Thoracic aorta (tissue), 2 donors: ENCODE results near the gene PMPCB. TPM values are rescaled to one million over a fixed set of nuclear protein-coding genes. Genes with fewer than 3 reads are reported as not detected.

Source experiments
- ATAC-seq: fragments of 150-250 bp; one replicate; pipeline ENCODE4 v1.8.0; 2017; ENCODE audit warnings: low read depth; ENCODE audit not compliant: insufficient number of reproducible peaks, low FRiP score
- DNase-seq: peaks from one replicate; pipeline ENCODE4 v3.0.0-alpha.2; 2020; ENCODE audit warnings: low spot score
- H3K27ac ChIP-seq, 2 donors: fragments of 200-600 bp; sonication (generic); 1 replicate in 1 of 2; 2 replicates in 1 of 2; pipeline ENCODE4 v1.5.1; 2016; ENCODE audit warnings: mild to moderate bottlenecking in 2 of 2, moderate library complexity in 2 of 2
- H3K27me3 ChIP-seq: fragments of 200-600 bp; sonication (generic); replicated peaks from 2 replicates; pipeline ENCODE4 v1.6.0; 2016; ENCODE audit warnings: mild to moderate bottlenecking; ENCODE audit not compliant: insufficient read depth
- H3K36me3 ChIP-seq: fragments of 200-600 bp; sonication (generic); one replicate; pipeline ENCODE4 v1.5.1; 2016
- H3K4me1 ChIP-seq, 2 donors: fragments of 200-600 bp; sonication (generic); 1 replicate in 1 of 2; 2 replicates in 1 of 2; pipeline versions ENCODE4 v1.5.1 to v1.6.0; 2016; ENCODE audit warnings: low read depth in 2 of 2, mild to moderate bottlenecking in 1 of 2; ENCODE audit not compliant: control insufficient read depth in 1 of 2
- H3K4me3 ChIP-seq: fragments of 200-600 bp; sonication (generic); 2 replicates; pipeline ENCODE4 v1.5.1; 2016; ENCODE audit warnings: mild to moderate bottlenecking
- H3K9me3 ChIP-seq: fragments of 200-600 bp; sonication (generic); 2 replicates; pipeline ENCODE4 v1.5.1; 2016
- total RNA-seq, 2 donors: library from RNA; depleted of rRNA; stranded (reverse); fragments of >200 nt; gene quantifications; one replicate each; pipeline versions ENCODE4 v1.1.0 to v1.2.3, GENCODE V29; 2016
- TF ChIP-seq, protein P1 (sequence below): fragments of 200-600 bp; sonication (generic); IDR thresholded peaks from one replicate; pipeline ENCODE4 v1.5.1; 2019; ENCODE audit warnings: antibody characterized with exemption

PMPCB gene
- total RNA-seq, 2 donors from 2014 or later = 37.8 to 42.0 TPM

DNA sequence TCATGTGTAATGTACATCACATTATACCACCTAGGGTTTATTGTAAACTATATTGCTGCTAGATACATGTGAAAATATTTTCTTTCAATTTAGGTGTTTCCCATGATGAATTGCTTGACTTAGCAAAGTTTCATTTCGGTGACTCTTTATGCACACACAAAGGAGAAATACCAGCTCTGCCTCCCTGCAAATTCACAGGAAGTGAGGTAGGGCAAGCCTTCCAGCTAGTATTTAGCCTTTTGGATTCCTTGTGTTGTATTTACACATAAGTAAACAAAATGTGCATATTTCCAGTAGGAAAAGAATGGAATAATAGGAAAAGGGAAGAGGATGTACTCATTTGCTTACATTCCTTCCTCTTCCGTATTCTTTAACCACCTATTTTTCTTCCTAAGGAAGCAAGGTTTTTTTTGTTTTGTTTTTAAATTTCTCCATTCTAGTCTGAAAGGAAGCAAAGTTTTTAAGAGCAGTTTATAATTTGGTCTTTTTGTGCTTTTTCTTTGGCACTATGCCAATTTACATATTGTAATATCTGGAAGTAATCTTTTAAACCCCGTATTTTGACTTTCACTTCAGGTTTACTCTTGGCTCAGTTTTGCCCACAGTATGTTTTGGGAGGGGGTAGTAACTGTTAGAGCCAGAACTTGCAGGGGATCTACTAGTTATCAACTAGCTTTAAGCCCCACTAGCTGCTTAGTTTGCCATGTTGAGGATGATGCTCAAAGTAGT, 10.4 kb downstream of the PMPCB start:
- H3K36me3 ChIP-seq = peaks cover 60% of the 10 kb centered on the region
- no peak overlapping the region for H3K4me3 ChIP-seq
- no peak overlapping the region for H3K27ac ChIP-seq
- TF ChIP-seq, protein P1, sequence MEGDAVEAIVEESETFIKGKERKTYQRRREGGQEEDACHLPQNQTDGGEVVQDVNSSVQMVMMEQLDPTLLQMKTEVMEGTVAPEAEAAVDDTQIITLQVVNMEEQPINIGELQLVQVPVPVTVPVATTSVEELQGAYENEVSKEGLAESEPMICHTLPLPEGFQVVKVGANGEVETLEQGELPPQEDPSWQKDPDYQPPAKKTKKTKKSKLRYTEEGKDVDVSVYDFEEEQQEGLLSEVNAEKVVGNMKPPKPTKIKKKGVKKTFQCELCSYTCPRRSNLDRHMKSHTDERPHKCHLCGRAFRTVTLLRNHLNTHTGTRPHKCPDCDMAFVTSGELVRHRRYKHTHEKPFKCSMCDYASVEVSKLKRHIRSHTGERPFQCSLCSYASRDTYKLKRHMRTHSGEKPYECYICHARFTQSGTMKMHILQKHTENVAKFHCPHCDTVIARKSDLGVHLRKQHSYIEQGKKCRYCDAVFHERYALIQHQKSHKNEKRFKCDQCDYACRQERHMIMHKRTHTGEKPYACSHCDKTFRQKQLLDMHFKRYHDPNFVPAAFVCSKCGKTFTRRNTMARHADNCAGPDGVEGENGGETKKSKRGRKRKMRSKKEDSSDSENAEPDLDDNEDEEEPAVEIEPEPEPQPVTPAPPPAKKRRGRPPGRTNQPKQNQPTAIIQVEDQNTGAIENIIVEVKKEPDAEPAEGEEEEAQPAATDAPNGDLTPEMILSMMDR = no peak
- DNase-seq (no peak), ATAC-seq (no peak)
- H3K27me3 ChIP-seq = no peaks in the 10 kb centered on the region
- H3K4me1 ChIP-seq = peaks cover 0 to 4% of the 10 kb centered on the region in 2 donors
- no peaks in the 10 kb centered on the region for H3K9me3 ChIP-seq

DNA sequence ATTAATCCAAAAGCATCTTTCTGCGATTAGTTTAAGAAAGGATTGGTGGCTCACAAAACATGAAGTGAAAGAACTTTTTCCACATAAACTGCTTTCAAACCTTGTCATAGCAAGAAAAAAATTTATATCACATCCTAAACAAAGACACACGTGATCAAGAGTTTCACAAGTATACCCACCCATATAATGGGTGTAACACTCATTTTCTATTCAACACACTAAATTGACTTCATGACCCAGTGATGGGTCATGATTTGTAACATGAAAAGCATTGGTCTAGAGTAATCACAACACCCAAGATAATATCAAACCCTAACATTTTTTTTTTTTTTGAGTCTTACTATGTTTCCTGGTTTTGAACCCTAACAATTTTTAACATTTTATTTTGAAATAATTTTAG, 17.6 kb downstream of the PMPCB start:
- ATAC-seq = no peak
- H3K4me3 ChIP-seq = no peak overlapping the region

DNA sequence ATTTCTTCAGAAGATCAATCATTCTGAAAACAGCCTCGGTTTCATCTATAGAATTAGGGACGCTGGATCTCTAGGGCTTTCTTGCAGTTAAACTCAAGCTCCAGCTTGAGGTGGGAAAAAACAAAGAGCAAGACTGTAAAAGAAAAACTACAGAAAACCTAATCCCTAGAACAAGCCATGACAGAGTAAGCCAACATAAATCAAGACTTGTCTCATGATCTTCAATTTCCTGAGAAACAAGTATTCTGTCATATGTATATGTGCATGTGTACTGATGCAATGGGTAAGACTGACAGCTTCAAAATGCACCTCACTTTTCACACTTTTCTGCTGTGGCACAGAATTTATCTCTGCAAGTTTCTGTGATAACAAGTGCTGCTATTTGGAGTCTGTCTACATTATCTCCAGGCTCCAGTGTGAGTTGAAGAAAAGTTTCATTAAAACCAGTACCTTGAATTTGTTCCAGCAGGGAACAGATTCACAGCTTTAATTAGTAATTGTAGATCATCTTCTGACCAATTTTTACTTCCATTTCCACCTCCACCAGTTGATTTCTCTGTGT, 19.2 kb downstream of the PMPCB start:
- ATAC-seq (no peak), DNase-seq (no peak)
- TF ChIP-seq, protein P1 = no peak
- Histone ChIP-seq H3K4me1 (no peaks in the 10 kb centered on the region), H3K36me3 (peaks cover 59% of the 10 kb centered on the region), H3K4me3 (no peak overlapping the region), H3K9me3 (no peaks in the 10 kb centered on the region), H3K27me3 (no peaks in the 10 kb centered on the region), H3K27ac (no peak overlapping the region)

More for the DNA sequence above, 17.6 kb downstream of the PMPCB start:
- H3K36me3 ChIP-seq = peaks cover 67% of the 10 kb centered on the region
- DNase-seq = no peak
- no peak overlapping the region for H3K27ac ChIP-seq
- TF ChIP-seq, protein P1 = no peak
- H3K27me3 ChIP-seq = no peaks in the 10 kb centered on the region
- H3K4me1 ChIP-seq = no peaks in the 10 kb centered on the region
- no peaks in the 10 kb centered on the region for H3K9me3 ChIP-seq

DNA sequence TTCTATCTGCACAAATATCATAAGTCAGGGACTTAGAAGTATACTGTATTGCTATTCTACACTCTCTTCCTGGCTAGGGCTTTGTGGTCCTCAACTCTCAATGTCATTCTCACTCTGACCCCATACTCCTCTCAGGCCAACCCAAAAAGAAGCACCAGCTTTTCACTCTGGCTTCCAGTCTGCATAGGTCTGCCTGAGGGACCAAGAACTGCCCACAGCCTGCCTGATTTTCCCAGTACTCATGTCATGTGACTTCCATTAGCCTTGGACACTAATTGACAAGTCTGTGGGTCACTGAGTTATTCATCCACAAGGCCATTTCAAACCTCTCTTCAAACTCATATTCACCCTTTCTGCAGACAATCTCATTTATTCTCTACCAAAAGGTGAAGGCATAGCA, 19.8 kb downstream of the PMPCB start:
- no peaks in the 10 kb centered on the region for H3K27me3 ChIP-seq
- no peak for ATAC-seq
- H3K36me3 ChIP-seq = peaks cover 57% of the 10 kb centered on the region
- TF ChIP-seq, protein P1 = no peak
- no peak overlapping the region for H3K4me3 ChIP-seq
- H3K27ac ChIP-seq = no peak overlapping the region
- no peak for DNase-seq
- no peaks in the 10 kb centered on the region for H3K4me1 ChIP-seq
- H3K9me3 ChIP-seq = no peaks in the 10 kb centered on the region

DNA sequence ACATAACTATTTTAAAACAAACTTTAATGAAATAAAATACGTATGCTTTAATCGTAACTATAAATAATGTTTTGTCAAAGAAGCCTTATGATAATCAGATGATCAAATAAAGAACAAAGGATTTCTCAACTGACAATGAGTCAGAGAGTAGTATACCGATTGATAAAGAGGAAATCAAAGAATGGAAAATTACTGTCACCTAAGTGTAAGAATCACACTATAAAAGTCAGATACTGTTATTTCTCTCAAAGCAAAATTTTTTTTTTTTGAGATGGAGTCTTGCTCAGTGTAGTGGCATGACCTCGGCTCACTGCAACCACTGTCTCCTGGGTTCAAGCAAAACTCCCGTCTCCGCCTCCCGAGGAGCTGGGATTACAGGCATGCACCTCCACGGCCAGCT, 28.5 kb downstream of the PMPCB start:
- no peak overlapping the region for H3K4me3 ChIP-seq

More for the DNA sequence above, 28.5 kb downstream of the PMPCB start:
- no peak for ATAC-seq
- DNase-seq = no peak
- Histone ChIP-seq H3K9me3 (no peaks in the 10 kb centered on the region), H3K27me3 (no peaks in the 10 kb centered on the region), H3K4me1 (no peaks in the 10 kb centered on the region), H3K36me3 (peaks cover 11% of the 10 kb centered on the region), H3K27ac (no peak overlapping the region)
- TF ChIP-seq, protein P1 = no peak
